K562 (cell line): ENCODE measurements around the gene GADL1.

ENCODE experiments used
- SMARCA4 ChIP-seq: fragments of 450-650 bp; IDR thresholded peaks from 2 replicates; pipeline ENCODE4 v1.6.1; 2016
- ZBTB17 ChIP-seq: fragments of 450-650 bp; formaldehyde crosslinking; IDR thresholded peaks from 2 replicates; pipeline ENCODE4 v1.4.0; 2020; ENCODE audit warnings: mild to moderate bottlenecking

DNA sequence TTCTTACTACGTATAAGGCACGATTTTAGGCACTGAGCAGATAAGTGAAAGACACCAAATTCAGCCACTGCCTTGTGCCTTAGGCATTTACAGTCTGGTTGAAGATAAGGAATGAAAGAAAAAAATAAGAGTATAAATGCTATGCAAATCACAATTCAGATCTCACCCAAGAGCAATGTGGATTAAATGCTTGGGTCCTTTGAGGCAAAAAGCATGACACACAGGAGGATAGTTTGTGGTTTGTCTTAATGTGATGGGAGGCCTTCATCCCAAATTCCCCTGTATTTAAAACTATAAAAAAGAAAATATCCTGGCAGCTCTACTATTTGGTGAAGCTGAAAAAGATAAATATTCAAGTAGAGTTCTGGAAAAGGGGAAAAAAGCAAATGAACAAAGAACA is 208.3 kb downstream of the GADL1 start:
- no peak for TF ChIP-seq ZBTB17 (CRISPR knock-in tag)
- no peak for TF ChIP-seq SMARCA4
